GM13976 (cell line): ENCODE data around the gene DCDC2.

Experiments used
- DNase-seq: peaks from one replicate; pipeline ENCODE4 v3.0.0; 2012; ENCODE audit warnings: low spot score
- in situ Hi-C: fragments of 300-500 bp; cut with MboI; formaldehyde crosslinking; loops from one replicate; pipeline ENCODE4 v1.12.0; 2022; ENCODE audit warnings: low sequenced_read_pairs, mixed read lengths, inconsistent platforms; ENCODE audit not compliant: unreplicated experiment
- TF ChIP-seq, protein P1 (sequence below): IDR thresholded peaks from 2 replicates; pipeline ENCODE4 v1.5.1; 2012; ENCODE audit warnings: borderline replicate concordance, mild to moderate bottlenecking; ENCODE audit not compliant: insufficient read depth; ENCODE audit errors: extremely low read depth, missing control alignments, control extremely low read depth

Gene DCDC2

DNA sequence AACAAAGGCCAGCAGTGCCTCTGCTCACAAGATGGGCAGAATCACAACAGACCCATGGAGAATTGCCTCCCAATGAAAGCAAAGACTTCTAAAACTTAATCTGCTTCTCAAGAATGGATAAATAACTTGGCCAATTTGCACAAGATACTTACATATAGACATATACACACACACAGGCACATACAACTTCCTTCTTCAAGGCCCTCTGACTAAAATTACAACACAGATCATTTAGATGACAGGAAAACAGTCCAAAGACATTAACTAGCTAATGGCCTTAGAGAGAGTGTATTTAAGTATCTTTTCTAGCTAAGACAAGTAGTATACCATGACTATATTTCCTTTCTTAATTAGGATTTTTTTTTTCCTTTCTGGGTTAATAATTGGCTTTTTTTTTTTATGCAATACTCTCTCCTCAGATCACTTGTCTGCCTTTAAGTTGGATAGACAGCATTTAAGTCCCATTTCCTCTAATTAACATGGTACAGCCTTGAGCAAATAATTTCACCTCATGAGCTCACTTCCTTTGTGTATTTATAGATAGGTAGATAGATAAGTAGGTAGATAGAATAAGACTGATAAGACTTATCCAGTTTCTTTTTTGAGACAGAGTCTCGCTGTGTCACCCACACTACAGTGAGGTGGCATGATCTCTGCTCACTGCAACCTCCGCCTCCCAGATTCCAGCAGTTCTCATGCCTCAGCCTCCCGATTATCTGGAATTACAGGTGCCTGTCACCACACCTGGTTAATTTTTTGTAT, 161.8 kb downstream of the DCDC2 start:
- in situ Hi-C loops = no loop called here
- TF ChIP-seq, protein P1, sequence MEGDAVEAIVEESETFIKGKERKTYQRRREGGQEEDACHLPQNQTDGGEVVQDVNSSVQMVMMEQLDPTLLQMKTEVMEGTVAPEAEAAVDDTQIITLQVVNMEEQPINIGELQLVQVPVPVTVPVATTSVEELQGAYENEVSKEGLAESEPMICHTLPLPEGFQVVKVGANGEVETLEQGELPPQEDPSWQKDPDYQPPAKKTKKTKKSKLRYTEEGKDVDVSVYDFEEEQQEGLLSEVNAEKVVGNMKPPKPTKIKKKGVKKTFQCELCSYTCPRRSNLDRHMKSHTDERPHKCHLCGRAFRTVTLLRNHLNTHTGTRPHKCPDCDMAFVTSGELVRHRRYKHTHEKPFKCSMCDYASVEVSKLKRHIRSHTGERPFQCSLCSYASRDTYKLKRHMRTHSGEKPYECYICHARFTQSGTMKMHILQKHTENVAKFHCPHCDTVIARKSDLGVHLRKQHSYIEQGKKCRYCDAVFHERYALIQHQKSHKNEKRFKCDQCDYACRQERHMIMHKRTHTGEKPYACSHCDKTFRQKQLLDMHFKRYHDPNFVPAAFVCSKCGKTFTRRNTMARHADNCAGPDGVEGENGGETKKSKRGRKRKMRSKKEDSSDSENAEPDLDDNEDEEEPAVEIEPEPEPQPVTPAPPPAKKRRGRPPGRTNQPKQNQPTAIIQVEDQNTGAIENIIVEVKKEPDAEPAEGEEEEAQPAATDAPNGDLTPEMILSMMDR = no peak
- no peak for DNase-seq

DNA sequence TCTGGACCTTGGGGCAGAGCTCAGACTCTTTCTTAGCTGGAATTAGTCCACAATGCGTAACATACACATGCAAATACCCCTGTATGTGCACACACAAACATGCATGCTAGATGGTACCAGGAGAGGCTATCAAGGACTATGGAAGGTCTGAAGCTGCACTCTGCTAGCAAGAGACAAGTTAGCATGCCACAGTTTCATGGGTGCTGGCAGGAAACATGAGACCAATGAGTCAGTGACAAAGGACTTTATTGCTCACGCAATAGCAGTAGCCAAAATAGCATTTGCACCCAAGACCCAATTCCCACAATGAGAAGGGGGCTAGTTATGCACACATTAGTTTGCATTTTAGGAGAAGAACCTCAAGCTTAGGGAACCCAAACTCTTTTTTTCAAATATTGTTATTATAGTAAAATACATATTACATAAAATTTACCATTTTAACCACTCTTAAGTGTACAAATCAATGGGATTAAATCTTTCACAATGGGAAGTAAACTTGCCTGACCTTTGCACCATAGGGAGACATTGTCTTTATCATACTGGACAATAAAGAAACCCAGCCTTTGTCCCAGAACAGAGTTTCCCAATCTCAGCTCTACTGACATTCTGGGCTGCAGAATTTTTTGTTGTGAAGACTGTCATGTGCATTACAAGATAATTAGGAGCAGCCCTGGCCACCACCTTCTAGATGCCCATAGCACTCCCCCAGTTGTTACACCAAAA, 162.7 kb downstream of the DCDC2 start:
- TF ChIP-seq, protein P1 = no peak
- in situ Hi-C loops = no loop called here
- no peak for DNase-seq

DNA sequence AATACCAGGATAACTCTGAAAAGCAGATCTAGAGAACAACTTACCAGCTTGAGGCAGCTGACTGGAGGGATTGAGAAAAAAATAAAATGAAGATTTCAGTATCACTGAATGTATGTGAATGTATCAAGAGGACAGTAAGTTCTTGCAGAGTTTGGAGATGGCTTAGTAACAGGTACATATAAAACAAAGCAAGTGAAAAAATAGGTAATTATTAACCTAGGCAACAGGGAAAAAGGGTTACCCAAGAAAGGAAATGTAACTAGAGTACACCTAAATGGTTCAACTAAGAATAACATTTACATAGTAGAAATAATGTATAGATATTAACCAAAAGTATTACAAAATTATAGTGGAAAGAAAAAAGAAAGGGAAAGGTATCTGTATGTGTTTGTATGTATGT, 164.5 kb downstream of the DCDC2 start:
- no peak for DNase-seq
- in situ Hi-C loops = no loop called here
- TF ChIP-seq, protein P1 = no peak

DNA sequence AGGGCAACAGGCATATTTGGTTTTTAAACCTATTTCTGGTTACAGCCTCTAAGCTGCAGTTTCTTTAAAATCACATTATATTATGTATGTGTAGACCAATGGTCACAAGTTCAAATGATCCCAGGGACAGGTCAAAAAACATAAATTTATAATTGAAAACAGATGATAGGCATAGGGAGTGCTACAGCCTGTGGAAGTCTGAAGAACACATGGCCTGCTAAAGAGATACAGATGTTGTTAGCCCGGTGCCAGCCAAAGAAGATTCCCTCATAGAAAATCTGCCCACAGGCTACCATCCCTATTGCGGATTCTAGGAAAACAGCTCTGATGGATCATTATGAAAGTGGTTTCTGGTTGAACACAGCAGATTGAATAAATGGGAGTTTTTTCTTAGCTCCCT, 166.5 kb downstream of the DCDC2 start:
- in situ Hi-C loops = no loop called here
- no peak for DNase-seq
- TF ChIP-seq, protein P1 = no peak

DNA sequence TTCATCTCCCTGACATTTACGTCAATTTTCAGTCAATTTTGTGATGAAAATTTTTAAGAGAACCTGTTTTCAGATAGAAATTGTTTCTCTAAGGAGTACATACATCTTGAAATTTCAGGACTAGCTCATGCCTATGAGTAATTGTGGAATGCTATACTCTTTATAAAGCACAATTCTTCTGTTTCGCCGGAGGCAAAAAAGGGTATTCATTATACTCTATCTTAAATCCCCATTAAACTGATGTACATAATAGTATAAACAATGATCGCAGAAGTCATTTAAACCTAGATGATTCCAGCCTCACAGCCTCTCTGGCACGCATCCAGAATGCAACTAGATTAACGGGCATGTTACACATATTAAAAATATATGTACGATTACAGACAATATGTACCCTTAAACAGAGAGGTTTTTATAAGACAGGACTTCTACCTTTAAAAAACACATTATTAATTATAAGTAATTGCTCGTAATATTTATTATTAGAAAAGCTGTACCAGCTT, 169.2 kb downstream of the DCDC2 start:
- no peak for DNase-seq

DNA sequence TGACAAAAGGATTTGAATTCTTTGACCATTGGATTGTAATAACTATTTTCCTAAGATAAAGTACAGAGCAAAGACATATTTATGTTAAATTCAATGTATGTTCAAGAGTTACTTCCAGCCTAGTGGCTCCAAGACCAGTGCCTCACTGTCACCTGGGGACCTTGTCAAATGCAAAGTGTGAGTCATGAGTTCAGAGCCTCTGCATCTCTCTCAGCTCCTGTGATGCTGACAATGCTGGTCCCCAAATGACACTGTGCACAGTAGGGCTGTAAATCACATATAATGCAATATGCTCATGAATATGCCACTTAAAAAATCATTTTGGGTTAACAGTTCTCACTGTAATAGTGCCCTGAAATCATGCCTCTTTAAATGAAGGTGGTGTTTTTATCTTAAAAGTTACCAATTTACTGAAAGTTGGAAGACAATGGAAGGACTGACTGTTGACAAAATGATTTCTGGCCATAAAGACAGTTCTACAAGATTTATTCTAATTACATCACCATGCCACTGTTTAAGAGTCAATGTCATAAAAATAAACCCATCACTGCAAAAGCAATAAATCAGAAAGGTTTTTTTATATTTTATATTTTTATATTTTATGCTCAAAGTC, 169.8 kb downstream of the DCDC2 start:
- in situ Hi-C loops = no loop called here

More for the DNA sequence above, 169.2 kb downstream of the DCDC2 start:
- TF ChIP-seq, protein P1 = no peak
- in situ Hi-C loops = no loop called here

More for the DNA sequence above, 169.8 kb downstream of the DCDC2 start:
- TF ChIP-seq, protein P1 = no peak
- no peak for DNase-seq
